ENCODE results near the gene CNIH2. TPM values are rescaled to one million over a fixed set of nuclear protein-coding genes. Genes with fewer than 3 reads are reported as not detected.
A peak's percentile ranks its signal among the peaks of the same experiment; 100 is the strongest.

The CNIH2 gene
- total RNA-seq, 1 donor from 2014 or later = under 0.01 TPM

- DNase-seq (ENCODE audit: low read depth in 2 of 2) = no peak
These were observed 18.8 kb upstream of the CNIH2 start for GRCh38 chr11:66259225-66259624.

- DNase-seq (ENCODE audit: low read depth in 2 of 2) = no peak
These were observed 18.0 kb upstream of the CNIH2 start for GRCh38 chr11:66259956-66260355.

- DNase-seq (ENCODE audit: low read depth in 2 of 2) = no peak
These were observed 16.4 kb upstream of the CNIH2 start for GRCh38 chr11:66261578-66261977.

DNA sequence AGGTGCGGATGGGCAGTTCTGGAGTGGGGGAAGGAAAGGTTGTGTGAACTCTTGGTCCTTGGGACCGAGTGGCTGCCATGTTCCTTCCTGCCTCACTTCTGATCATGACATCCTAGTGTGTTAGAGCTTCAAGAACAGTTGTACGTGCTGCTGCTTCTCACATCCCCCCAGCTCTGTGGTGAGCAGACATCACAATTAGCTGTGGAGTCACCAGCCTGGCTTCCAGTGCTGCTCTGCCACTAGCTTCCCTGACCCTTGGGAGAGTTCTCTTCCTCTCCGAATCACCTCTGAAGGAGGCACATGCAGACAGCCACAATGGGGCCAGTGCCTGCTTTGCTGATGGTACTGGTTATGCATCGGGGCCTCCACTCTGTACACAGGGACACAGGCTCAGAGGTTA is 15.8 kb upstream of the CNIH2 start:
- DNase-seq (ENCODE audit: low read depth in 2 of 2) = no peak

DNA sequence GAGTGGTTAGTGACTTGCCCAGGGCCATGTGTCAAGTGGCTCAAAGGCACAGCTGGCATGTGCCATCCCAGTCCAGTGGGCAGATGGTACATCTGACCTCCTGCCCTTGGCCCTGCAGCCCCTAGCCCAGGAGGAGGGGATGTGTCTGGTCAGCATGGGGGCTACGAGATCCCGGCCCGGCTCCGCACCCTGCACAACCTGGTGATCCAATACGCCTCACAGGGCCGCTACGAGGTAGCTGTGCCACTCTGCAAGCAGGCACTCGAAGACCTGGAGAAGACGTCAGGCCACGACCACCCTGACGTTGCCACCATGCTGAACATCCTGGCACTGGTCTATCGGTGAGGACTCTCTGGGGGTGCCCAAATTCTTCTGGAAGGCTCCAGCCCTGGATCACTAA is 15.3 kb upstream of the CNIH2 start:
- no peak for DNase-seq (ENCODE audit: low read depth in 2 of 2)

- DNase-seq (ENCODE audit: low read depth in 2 of 2) = no peak
These were observed 14.7 kb upstream of the CNIH2 start for GRCh38 chr11:66263231-66263630.

DNA sequence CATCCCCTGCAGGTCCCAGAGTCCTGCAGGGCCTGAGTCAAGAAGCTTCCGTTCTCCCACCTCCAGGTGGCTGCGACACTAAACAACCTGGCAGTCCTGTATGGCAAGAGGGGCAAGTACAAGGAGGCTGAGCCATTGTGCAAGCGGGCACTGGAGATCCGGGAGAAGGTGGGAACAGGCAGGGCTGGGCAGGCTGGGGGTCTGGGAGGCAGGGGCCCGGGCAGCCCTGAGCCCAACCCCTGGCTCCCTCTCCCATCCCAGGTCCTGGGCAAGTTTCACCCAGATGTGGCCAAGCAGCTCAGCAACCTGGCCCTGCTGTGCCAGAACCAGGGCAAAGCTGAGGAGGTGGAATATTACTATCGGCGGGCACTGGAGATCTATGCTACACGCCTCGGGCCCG is 14.2 kb upstream of the CNIH2 start:
- no peak for DNase-seq (ENCODE audit: low read depth in 2 of 2)

GRCh38 chr11:66264383-66264782 is 13.6 kb upstream of the CNIH2 start:
- no peak for DNase-seq (ENCODE audit: low read depth in 2 of 2)

GRCh38 chr11:66264914-66265313 is 13.1 kb upstream of the CNIH2 start:
- no peak for DNase-seq (ENCODE audit: low read depth in 2 of 2)

DNA sequence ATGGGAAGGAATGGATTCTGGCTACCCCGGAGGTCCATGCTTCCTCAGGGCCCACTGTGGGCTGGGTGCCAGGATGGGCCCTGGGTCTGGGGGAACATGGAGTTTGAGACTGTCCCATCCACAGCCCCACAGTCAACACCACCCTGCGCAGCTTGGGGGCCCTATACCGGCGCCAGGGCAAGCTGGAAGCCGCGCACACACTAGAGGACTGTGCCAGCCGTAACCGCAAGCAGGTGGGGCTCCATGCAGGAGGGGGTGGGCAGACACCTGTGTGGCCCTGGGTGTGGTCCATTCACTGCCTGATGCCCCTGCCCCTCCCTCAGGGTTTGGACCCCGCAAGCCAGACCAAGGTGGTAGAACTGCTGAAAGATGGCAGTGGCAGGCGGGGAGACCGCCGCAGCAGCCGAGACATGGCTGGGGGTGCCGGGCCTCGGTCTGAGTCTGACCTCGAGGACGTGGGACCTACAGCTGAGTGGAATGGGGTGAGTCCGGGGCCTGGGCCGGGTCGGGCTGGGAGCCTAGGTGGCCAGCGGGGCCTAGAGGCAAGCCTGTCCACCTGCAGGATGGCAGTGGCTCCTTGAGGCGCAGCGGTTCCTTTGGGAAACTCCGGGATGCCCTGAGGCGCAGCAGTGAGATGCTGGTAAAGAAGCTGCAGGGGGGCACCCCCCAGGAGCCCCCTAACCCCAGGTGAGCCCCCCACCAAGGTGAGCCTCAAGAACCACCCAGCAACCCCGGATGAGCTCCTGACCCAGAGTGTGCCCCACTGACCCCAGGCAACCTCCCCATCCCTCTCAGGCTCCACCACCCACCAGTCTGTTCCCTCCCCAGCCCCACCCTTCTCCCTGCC is 12.2 kb upstream of the CNIH2 start:
- DNase-seq (ENCODE audit: low read depth in 2 of 2) = no peak

DNA sequence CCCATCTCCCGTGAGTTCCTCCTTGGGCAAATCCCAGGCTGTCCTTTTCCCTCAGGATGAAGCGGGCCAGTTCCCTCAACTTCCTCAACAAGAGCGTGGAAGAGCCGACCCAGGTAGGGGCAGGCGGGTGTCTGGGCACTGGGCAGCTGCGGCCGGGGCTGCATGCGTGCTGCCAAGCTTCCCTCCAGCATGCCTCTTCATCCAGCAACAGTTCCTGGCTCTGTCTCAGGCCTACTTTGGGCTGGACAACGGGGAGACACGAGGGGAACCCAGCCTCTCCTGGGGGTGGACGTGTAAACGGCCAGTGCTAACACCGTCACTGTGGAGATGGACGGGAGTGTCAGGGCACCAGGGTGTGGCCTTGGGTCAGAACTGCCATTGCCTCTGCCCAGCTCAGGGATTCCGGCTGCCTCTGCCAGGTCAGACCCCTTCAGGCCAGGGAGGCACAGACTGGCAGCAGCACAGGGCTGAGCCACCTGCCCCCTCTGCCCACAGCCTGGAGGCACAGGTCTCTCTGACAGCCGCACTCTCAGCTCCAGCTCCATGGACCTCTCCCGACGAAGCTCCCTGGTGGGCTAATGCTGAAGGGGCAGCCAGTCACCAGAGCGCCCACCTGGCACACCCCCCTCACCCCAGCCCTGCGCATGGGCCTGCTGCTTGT is 11.5 kb upstream of the CNIH2 start:
- no peak for DNase-seq (ENCODE audit: low read depth in 2 of 2)

GRCh38 chr11:66267039-66267378 is 11.0 kb upstream of the CNIH2 start:
- no peak for DNase-seq (ENCODE audit: low read depth in 2 of 2)

GRCh38 chr11:66267379-66268243 is 10.4 kb upstream of the CNIH2 start:
- peak; percentile 91 to 95 for DNase-seq (ENCODE audit: low read depth in 2 of 2)

DNA sequence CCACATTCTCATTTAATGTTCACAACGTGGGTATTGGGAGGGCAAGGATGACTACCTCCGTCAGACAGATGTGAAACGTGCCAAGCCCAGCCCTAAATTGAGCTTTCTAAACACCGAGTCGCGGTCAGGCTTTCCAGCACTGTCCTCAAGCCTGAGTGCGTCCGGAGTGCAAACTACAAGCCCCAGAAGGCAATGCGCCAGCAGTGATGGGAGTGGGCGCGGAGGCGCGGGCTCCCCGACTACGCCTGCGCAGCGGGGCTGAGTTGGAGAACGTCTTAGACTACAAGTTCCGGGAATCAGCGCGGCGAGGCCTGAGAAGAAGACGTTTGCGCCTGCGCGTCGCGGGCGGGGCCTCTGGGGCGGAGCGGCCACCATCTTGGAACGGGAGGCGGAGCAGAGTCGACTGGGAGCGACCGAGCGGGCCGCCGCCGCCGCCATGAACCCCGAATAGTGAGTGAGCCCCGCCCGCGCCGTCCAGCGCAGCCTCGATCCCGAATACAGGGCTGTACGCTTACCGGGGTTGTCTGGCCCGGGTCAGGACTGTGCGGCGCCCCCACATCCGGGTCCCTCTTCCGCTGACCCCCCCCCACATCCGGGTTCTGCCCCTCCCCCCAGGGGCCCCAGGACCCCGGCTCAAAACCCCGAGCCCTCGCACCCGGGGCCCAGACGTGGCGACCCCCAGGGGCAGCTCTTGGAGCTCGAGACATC is 9.6 kb upstream of the CNIH2 start, which contains the start of gene RAB1B:
Gene RAB1B (plus strand): TSS at position 396 of the 708 bp plus-strand sequence. CDS start 41 bp downstream, at position 437.
- peak; percentile 99 to 100 for DNase-seq (ENCODE audit: low read depth in 2 of 2)

DNA sequence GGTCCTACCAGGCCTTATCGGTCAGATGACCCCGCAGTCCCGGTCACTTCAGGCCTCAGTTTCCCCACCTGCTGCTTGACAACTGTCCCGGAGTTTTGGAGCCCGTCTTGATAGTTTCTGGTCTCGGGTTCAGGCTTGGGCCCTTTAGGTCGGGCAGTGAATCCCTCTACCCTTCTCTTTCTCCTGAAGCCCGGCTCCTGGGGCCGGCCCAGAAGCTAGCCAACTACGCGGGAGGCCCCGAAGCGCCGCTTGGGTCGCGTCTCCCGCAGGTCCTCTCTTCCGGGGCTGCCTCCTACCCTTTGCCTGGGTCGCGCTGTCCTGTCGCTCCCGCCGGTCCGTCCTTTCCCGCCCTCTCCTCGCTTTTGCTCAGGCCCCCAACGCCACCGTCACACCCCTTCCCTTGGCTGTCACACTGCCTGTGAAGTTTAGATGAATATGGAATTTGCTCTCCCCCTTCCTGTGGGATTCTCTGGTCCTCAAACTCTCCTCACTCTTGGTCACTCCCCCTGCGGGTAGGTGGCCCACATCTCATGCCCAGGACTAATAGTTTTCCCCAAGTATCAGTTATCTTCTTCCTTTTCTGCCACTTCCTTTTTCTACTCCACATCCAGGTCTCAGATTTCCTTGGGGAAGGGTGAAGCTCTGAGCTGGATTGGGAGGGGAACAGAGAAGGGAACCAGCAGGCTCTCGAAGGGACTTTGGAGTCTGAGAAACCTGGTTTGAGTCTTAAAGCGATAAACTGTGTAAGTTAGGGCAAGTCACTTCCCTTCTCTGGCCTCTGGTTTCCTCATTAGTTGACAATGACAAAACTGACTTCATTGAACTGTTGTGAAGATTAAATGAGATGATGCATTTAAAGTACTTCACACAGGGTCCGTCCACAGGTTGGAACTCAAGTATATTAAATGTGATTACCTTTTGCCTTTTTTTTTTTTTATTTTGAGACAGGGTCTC is 8.7 kb upstream of the CNIH2 start:
- peak; percentile 21 to 32 for DNase-seq (ENCODE audit: low read depth in 2 of 2)

GRCh38 chr11:66271816-66272215 is 6.2 kb upstream of the CNIH2 start:
- DNase-seq (ENCODE audit: low read depth in 2 of 2) = no peak

GRCh38 chr11:66272596-66272995 is 5.4 kb upstream of the CNIH2 start:
- no peak for DNase-seq (ENCODE audit: low read depth in 2 of 2)

DNA sequence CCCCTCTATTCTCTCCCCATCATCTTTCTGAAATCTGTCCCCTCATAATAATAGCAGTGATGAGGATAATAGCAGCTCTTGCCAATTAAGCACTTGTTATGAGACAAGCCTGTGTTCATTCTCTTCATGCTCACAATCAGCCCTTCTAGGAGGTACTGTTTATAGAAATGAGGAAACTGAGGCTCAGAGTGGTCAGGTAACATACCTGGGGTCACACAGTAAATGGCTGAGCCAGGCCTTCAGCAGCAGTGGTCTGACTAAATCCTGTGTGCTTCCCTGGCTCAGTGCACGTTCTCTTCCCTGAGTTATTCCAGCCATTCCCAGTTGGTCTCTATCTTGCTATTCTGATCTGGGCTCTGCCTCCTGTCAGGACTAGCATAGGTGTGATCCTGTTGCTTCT is 3.8 kb upstream of the CNIH2 start:
- DNase-seq (ENCODE audit: low read depth in 2 of 2) = no peak

GRCh38 chr11:66275396-66275795 is 2.6 kb upstream of the CNIH2 start:
- no peak for DNase-seq (ENCODE audit: low read depth in 2 of 2)

GRCh38 chr11:66275984-66276612 is 1.9 kb upstream of the CNIH2 start:
- no peak for DNase-seq (ENCODE audit: low read depth in 2 of 2)
